Measurements from ENCODE around the gene COA8. TPM values are rescaled to one million over a fixed set of nuclear protein-coding genes. Genes with fewer than 3 reads are reported as not detected.

Gene COA8
- total and polyA plus RNA-seq, 2 donors (not counting 3 experiments of a cell fraction or from before 2014, with no cell fraction given): 19.1 to 46.4 TPM

DNA sequence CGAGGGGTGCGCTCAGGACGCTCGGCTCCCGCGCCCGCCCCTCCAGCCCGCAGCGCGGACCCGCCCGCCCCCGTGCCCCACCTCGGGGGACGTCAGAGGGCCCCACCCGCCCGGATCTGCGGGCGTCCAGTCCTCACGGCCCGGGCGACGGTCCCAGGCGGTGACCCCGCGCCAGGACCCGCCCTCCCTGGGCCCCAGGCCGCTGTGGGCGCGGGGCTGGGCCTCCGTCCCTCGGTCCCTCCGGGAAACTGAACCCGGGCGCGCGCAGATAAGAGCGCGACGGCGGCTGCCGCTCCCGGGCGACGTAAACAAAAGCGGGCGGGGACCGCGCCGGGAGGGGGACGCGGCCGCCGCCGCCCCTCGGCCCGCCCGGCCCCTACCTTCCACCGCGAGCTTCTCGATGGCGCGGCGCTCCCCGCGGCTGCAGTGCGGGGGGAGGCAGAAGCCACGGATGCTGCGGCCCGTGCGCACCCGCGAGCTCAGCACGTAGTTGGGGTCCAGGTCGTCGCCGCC, 41.3 kb upstream of the COA8 start:
- intact Hi-C loops (cut with micrococcal nuclease): no loop called here
- dilution Hi-C loops (cut with MboI; ENCODE audit: extremely low pct_ligation_motif_present, low sequenced_read_pairs): no loop called here
- peaks cover 19 to 34% of the 10 kb centered on the region in 2 experiments for H3K27me3 ChIP-seq (ENCODE audit: control insufficient read depth in 2 of 2, insufficient read depth in 2 of 2, low read length in 2 of 2)
- TF ChIP-seq EZH2 (IDR thresholded peaks at IDR 0.05; ENCODE audit: borderline replicate concordance, low read depth, low read length, severe bottlenecking) (peak; percentile 76), POLR2AphosphoS5 (IDR thresholded peaks at IDR 0.05; ENCODE audit: insufficient read depth, low read depth, low read length) (no peak), FOS (IDR thresholded peaks at IDR 0.05; ENCODE audit: borderline replicate concordance, insufficient read depth, low read length) (no peak)
- H3K9ac ChIP-seq (replicated peaks; ENCODE audit: extremely low read depth, insufficient read depth, low read length): no peak overlapping the region
- DNase-seq (ENCODE audit: low read depth, low spot score) (no peak), FAIRE-seq (no peak)
- H3K4me3 ChIP-seq (replicated peaks in 1 of 3; ENCODE audit: insufficient read depth in 1 of 3, low read depth in 1 of 3, low read length in 3 of 3): peak overlapping the region in 1 of 3 experiments; percentile 35
- H3K9me1 ChIP-seq (replicated peaks; ENCODE audit: control insufficient read depth, extremely low read depth, insufficient read depth, low read length): no peaks in the 10 kb centered on the region
- CTCF ChIA-PET: interaction anchor here (1.1 to 8.0 kb wide), 5 partner anchors 10 to 25 kb away, joined by 3 to 209 read pairs (median 4); no protein-coding TSS in a partner anchor
- H3K4me1 ChIP-seq (ENCODE audit: control insufficient read depth, extremely low read depth, insufficient read depth, low read length): peaks cover 14% of the 10 kb centered on the region
- no peak overlapping the region for H3K27ac ChIP-seq (ENCODE audit: insufficient read depth, low read depth, low read length)
- POLR2A ChIA-PET: no interaction called here
- H2AFZ ChIP-seq (ENCODE audit: low read depth, low read length): peak overlapping the region; percentile 27
- H3K79me2 ChIP-seq (ENCODE audit: control insufficient read depth, insufficient read depth, low read length): no peaks in the 10 kb centered on the region
- H3K4me2 ChIP-seq (ENCODE audit: insufficient read depth, low read length): no peak overlapping the region
- no peaks in the 10 kb centered on the region for H3K9me3 ChIP-seq (replicated peaks; ENCODE audit: control insufficient read depth, insufficient read depth, low read length)
- no peaks in the 10 kb centered on the region for H4K20me1 ChIP-seq (replicated peaks; ENCODE audit: control insufficient read depth, extremely low read depth, insufficient read depth, low read length)
- no peaks in the 10 kb centered on the region for H3K36me3 ChIP-seq (ENCODE audit: control insufficient read depth in 2 of 2, extremely low read depth in 1 of 2, insufficient read depth in 2 of 2, low read length in 2 of 2)
- BruUV-seq (replicated peaks): no TSS peak

DNA sequence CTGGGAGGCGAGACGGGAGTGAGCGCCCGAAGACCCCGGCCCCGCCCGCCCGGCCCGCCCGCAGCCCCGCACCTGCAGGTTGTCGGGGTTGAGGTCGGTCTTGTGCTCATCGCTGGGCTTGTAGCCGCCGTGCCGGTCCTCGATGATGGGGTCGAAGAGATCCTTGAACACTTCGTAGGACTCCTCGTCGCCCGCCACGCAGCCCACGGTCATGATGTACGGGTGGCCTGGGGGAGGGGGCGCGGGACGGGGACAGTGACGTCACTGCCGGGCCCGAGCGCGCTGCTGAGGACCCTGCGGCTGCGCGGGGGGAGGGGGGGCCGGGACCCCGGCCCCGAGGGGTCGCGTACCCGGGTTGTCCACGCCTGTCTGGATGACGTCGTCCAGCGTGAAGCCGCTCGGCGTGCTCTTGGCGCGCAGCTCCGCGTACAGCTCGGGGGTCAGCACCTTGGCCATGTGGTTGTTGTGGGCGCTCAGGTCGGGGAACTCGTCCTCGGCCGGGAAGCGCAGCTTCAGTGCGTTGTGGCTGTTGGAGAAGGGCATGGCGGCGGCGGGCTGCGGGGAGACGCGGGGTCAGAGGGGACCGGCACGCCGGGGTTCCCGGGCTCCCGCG, 40.7 kb upstream of the COA8 start:
- Histone ChIP-seq H3K4me2 (ENCODE audit: insufficient read depth, low read length) (no peak overlapping the region), H3K9ac (replicated peaks; ENCODE audit: extremely low read depth, insufficient read depth, low read length) (no peak overlapping the region), H3K9me1 (replicated peaks; ENCODE audit: control insufficient read depth, extremely low read depth, insufficient read depth, low read length) (no peaks in the 10 kb centered on the region), H3K79me2 (ENCODE audit: control insufficient read depth, insufficient read depth, low read length) (no peaks in the 10 kb centered on the region), H3K9me3 (replicated peaks; ENCODE audit: control insufficient read depth, insufficient read depth, low read length) (no peaks in the 10 kb centered on the region), H4K20me1 (replicated peaks; ENCODE audit: control insufficient read depth, extremely low read depth, insufficient read depth, low read length) (no peaks in the 10 kb centered on the region), H2AFZ (ENCODE audit: low read depth, low read length) (no peak overlapping the region), H3K36me3 (ENCODE audit: control insufficient read depth in 2 of 2, extremely low read depth in 1 of 2, insufficient read depth in 2 of 2, low read length in 2 of 2) (no peaks in the 10 kb centered on the region), H3K4me1 (ENCODE audit: control insufficient read depth, extremely low read depth, insufficient read depth, low read length) (peaks cover 14% of the 10 kb centered on the region), H3K27me3 (ENCODE audit: control insufficient read depth in 2 of 2, insufficient read depth in 2 of 2, low read length in 2 of 2) (peaks cover 19 to 34% of the 10 kb centered on the region in 2 experiments), H3K27ac (ENCODE audit: insufficient read depth, low read depth, low read length) (no peak overlapping the region), H3K4me3 (replicated peaks in 1 of 3; ENCODE audit: insufficient read depth in 1 of 3, low read depth in 1 of 3, low read length in 3 of 3) (peak overlapping the region in 1 of 3 experiments; percentile 35)
- DNase-seq (ENCODE audit: low read depth, low spot score) (no peak), FAIRE-seq (no peak)
- dilution Hi-C loops (cut with MboI; ENCODE audit: extremely low pct_ligation_motif_present, low sequenced_read_pairs): no loop called here
- TF ChIP-seq EZH2 (IDR thresholded peaks at IDR 0.05; ENCODE audit: borderline replicate concordance, low read depth, low read length, severe bottlenecking): peak; percentile 93
- no peak for TF ChIP-seq GATA2 (IDR thresholded peaks at IDR 0.05; ENCODE audit: insufficient read depth, insufficient read length, low read depth, low read length)
- CTCF ChIA-PET: interaction anchor here (1.2 to 8.0 kb wide), 3 partner anchors 9 to 25 kb away, joined by 3 to 209 read pairs (median 4); no protein-coding TSS in a partner anchor
- intact Hi-C loops (cut with micrococcal nuclease): no loop called here
- POLR2A ChIA-PET: no interaction called here
- no TSS peak for BruUV-seq (replicated peaks)
